Measurements from ENCODE around the gene HIRIP3.

Gene HIRIP3

GRCh38 chr16:29984137-29984763, 11.2 kb downstream of the HIRIP3 start:
- no peak for DNase-seq (ENCODE audit: low read depth in 1 of 2, low spot score in 1 of 2)

DNA sequence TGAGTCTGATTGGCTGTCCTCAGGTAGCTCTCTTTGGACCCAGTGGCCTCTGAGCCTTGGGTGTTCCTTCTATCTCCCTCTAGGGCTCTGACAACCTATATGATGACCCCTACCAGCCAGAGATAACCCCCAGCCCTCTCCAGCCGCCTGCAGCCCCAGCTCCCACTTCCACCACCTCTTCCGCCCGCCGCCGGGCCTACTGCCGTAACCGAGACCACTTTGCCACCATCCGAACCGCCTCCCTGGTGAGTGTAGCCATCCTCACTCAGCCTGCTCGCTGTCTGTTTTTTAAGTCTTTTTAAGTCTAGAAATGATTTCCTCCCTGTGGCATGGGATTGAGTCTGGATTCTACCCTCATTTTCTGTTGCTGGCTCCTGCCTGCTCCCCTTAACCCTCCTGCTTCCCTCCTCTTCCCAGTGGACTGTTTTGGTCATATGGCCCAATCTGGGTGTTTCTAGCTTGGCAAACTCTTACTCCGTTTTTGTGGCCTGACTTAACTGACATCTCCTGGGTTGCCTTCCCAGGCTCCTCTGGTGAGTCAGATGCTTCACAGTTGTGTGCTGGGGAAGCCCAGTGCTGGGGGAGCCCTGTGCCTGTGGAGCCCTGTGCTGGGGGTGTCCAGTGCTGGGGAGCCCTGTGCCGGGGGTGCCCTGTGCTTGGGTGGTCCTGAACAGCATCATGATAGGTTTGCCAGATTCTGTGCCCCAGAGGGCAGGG, 11.8 kb downstream of the HIRIP3 start:
- DNase-seq (ENCODE audit: low read depth in 1 of 2, low spot score in 1 of 2), result no peak

- no peak for DNase-seq (ENCODE audit: low read depth in 1 of 2, low spot score in 1 of 2)
These were observed 12.6 kb downstream of the HIRIP3 start for GRCh38 chr16:29982560-29983419.

DNA sequence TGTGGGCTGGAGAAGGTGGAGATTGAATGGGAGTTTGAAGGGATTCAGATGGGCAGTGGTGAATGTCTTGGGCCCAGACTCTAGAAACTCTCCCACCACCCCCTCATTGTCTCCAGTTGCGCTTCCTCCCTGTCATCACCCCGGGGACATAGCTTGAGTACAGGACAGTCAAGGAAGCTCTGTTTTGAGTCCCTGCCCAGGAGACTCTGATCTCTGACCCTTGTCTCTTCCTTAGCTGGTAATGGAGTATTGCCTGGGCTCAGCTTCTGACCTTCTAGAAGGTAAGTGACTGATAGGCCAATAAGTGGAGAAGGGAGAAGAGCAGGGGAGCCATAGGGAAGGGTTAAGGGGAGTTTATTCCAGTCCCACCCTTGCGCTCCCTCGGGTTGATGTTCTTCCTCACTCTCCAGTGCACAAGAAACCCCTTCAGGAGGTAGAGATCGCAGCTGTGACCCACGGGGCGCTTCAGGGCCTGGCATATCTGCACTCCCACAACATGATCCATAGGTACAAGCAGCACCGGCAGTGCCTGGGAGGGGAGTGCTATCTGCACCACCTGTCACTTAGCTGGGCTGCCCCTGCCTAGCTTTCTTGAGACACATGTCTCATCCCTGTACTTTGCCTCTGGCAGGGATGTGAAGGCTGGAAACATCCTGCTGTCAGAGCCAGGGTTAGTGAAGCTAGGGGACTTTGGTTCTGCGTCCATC, 16.7 kb downstream of the HIRIP3 start:
- no peak for DNase-seq (ENCODE audit: low read depth in 1 of 2, low spot score in 1 of 2)

DNA sequence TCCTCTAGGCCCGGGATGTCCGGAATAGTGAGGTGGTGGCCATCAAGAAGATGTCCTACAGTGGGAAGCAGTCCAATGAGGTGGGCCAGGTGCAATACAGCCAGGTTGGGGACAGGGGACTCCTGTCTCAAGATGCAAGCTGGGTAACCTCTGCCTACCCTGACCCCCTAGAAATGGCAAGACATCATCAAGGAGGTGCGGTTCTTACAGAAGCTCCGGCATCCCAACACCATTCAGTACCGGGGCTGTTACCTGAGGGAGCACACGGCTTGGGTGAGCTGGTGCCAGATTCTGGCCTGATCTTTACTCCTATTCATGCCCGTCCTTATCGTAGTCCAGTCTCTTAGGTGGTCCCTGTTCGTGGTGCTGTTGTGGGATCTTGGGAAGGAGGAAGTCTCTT, 17.3 kb downstream of the HIRIP3 start:
- DNase-seq (ENCODE audit: low read depth in 1 of 2, low spot score in 1 of 2), result no peak

GRCh38 chr16:29977063-29977825, 18.2 kb downstream of the HIRIP3 start:
- no peak for DNase-seq (ENCODE audit: low read depth in 1 of 2, low spot score in 1 of 2)

- DNase-seq (ENCODE audit: low read depth in 1 of 2, low spot score in 1 of 2), result no peak
These were observed 19.5 kb downstream of the HIRIP3 start for GRCh38 chr16:29975811-29976511.

DNA sequence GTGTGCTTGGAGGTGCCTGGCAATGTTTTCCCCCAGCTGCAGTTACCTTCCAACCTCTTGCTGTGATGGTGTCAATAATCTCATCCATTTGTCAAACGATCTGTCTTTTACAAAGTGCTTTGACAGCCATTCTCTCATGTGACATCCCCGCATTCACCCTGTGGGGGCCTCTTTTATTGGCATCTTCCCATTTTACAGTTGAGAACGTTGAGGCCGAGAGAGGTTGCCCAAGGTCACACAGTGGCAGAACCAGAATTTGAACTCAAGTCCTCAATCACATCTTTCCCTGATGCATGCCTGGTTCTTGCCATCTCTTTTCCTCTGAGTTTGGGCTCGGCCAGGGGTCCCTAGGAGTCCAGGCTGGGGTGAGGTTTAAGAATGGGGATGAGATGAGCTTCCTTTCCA, 20.3 kb downstream of the HIRIP3 start:
- no peak for DNase-seq (ENCODE audit: low read depth in 1 of 2, low spot score in 1 of 2)

- DNase-seq (ENCODE audit: low read depth in 1 of 2, low spot score in 1 of 2), result no peak
These were observed 20.9 kb downstream of the HIRIP3 start for GRCh38 chr16:29974291-29975133.

DNA sequence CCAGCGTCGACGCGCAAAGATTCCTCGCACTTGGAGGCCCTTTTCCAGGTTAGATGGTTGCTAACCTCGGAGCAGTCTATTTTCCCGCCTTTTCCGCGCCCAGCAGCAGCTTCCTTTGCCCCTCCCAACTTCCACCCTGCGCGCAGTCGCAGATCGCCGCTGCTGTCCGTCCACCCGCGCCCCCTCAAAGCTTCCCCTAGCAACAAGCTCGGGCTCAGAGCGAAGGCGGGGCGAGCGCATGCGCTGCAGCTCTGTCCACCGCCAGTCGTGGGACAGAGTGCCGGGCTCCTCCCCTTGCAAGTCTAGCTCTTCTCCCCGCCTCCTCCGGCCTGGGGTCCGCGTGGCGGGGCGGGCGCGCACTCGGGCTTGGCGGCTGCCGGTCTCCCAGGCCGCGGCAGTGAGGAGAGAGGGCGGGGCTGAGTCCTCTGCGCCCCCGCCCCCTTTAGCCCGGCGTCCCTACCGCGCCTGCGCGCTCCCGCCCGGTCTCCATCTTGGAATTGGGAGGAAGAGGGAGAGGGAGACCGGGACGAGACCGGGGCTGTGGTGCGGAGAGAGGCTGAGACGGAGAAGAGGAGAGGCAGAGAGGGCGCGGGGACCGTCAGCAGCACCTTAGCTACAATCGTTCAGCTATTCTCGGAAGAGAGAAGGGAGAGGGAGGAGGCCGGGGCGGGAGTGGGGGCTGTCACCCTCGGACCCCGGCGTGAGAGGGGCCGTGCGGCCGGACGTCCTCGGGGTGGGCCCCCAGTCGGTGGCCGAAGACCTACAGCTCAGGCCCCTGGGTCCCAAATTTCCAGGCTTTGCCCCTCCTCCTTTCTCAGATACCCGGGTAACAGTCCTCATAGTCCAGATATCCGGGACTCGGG, 21.8 kb downstream of the HIRIP3 start, which contains the start of gene TAOK2:
TAOK2 (plus strand) TSS at position 485 of the 863 bp plus-strand sequence. CDS start 3,905 bp downstream, outside the sequence.
- DNase-seq (ENCODE audit: low read depth in 1 of 2, low spot score in 1 of 2), result peak; percentile 93 to 94

GRCh38 chr16:29972992-29973383, 22.4 kb downstream of the HIRIP3 start:
- no peak for DNase-seq (ENCODE audit: low read depth in 1 of 2, low spot score in 1 of 2)

DNA sequence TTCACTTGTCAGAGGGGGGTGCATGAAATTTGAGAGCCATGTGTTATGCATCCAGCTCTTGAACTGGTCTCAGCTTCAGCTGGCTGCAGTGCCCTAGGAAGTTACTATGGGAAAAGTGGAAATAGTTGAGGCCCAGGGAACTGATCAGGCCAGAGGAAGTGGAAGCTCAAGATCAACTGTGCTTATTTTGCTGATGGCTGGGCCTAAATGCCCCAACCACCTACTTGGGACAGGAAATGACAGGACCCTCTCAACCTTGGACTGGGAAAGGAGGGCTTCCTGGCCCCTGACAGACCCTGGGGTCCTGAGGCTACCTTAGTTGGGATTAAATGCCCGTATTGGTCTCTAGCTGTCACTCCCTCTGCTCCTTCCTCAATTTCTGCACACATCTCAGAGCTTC, 22.9 kb downstream of the HIRIP3 start:
- no peak for DNase-seq (ENCODE audit: low read depth in 1 of 2, low spot score in 1 of 2)

- no peak for DNase-seq (ENCODE audit: low read depth in 1 of 2, low spot score in 1 of 2)
These were observed 24.1 kb downstream of the HIRIP3 start for GRCh38 chr16:29971304-29971703.

GRCh38 chr16:29968205-29968604, 27.2 kb downstream of the HIRIP3 start:
- no peak for DNase-seq (ENCODE audit: low read depth in 1 of 2, low spot score in 1 of 2)

DNA sequence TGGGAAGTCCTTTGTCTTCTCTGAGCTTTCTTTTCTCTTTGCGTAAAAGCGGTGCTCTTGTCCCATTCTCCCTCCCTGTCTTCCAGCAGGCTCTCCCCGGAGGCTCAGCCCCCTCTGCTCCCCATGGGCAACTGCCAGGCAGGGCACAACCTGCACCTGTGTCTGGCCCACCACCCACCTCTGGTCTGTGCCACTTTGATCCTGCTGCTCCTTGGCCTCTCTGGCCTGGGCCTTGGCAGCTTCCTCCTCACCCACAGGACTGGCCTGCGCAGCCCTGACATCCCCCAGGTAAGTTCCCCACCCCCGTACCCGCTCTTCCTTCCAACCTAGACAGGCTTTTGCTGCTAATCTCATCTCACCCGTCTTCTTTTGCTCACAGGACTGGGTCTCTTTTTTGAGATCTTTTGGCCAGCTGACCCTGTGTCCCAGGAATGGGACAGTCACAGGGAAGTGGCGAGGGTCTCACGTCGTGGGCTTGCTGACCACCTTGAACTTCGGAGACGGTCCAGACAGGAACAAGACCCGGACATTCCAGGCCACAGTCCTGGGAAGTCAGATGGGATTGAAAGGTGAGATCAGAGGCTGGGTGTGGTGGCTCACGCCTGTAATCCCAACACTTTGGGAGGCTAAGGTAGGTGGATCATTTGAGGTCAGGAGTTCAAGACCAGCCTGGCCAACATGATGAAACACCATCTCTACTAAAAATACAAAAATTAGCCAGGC, 32.2 kb downstream of the HIRIP3 start:
- no peak for DNase-seq (ENCODE audit: low read depth in 1 of 2, low spot score in 1 of 2)

DNA sequence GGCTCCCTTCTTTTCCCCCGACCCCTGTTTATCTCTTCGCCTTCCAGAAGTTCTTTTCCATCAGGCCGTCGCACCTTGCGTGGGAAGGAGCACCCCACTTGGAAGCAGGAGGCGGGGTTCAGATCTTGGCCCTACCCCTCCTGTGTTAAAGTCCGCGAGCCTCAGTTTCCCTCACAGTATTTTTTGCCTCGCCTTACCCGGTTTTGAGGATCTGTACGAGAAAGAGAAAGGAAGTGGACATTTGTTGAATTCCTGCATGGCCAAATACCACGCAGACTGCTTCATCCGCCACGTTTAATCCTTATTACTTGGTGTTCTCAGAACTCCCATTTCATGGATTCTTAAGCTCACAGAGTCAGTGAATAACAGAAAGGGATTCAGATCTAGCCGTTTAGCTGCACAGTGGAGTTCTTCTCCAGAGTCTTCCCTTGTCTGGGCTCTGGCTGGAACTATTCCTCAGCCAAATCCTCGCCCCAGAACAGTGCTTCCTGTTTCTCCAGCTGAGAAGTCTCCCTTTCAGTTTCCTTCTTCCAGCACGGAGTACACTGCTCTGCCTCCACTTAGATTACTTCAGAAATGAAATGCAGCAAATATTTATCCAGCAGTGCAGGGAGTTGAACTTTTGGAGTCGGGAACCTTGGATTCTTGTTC, 32.9 kb downstream of the HIRIP3 start:
- no peak for DNase-seq (ENCODE audit: low read depth in 1 of 2, low spot score in 1 of 2)

Measured in activated CD4-positive, alpha-beta T cell treated with anti-CD3 and anti-CD28 coated beads, Interleukin-2, amount 50 U/mL, for 24 hours (primary cell).